GM19193 (cell line): ENCODE measurements around the gene CRB1.

ENCODE experiments used
- POLR2A ChIP-seq: IDR thresholded peaks from 4 replicates; pipeline ENCODE4 v1.6.1; 2011; ENCODE audit not compliant: insufficient read depth, insufficient read length; ENCODE audit errors: extremely low read depth

CRB1 gene

DNA sequence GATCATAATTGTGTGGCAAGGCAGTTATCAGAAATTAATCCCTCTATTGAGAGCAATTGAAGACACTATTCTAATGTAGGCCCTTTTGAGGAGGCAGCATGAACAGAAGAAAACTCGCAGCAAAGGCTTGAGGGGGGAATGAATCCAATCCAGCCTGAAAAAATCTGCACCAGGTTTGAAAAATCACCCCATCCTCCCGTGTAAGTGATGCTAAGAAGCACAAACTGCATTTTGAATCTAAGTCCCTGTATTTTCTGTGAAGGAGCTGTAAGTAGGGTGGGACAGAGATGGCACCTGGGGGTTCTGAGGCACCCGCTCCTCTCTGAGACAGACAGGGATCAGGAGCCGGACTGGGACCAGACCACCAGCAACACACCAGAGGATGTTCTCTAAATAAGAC, at the start of gene CRB1:
CRB1 (plus strand) TSS at position 241 of the 400 bp plus-strand sequence. CDS start 161 bp downstream, outside the sequence.
- TF ChIP-seq POLR2A = no peak

DNA sequence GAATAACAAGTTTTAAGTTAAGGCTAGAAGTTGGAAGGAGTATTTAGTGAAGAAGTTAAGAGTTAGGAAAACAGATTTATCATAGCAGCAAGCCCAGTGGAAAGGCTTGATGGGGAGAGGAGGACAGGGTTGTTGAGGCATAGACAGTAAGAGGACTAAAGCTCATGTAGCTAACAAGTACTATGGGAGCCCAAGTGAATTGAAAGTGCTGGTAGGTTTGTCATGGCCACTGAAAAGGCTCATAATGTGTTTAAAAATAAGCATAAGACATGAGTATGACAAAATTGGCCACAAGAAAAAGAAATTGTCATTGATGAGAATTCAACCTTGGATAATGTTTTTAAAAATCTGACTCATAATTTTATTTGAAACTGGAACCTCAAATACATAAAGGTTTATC, 49.2 kb upstream of the CRB1 start:
- TF ChIP-seq POLR2A = no peak

GRCh38 chr1:197222025-197222685, 45.9 kb upstream of the CRB1 start:
- no peak for TF ChIP-seq POLR2A

GRCh38 chr1:197222780-197223179, 45.3 kb upstream of the CRB1 start:
- no peak for TF ChIP-seq POLR2A

GRCh38 chr1:197224160-197224559, 43.9 kb upstream of the CRB1 start:
- TF ChIP-seq POLR2A = no peak

DNA sequence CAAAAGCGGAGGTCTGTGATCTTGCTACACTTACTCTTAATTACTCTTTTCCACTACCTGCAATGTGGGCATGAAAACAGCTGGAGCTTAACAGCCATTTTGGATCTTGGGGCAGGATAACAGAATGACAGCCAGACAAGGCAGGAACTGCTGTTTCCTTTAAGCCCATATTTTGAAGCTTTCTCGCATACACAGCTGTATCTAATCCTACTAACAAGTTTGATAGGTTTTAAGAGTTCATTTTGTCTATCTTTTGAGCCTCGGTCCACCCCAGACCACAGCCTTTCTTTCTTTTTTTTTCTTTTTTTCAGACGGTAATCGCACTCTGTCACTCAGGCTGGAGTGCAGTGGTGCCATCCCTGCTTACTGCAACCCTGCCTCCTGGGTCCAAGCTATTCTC, 42.4 kb upstream of the CRB1 start:
- no peak for TF ChIP-seq POLR2A

DNA sequence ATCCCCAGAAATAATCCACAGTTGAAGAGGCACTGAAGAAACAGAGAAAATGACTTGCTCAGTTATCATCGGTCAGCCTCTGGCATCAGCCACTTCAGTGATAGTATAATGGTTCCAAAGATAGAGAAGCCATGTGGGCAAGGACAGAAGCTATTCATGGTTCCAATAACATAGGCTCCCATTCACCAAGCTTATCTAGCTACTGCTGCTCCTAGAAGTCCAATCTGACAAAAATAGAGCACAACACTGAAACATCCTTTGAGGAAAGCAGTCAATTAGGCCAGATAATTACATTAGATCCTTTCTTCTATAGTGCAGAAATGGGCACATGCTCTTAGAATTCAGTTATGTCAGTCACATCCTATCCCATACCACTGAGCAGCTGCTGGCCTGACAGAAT, 33.5 kb upstream of the CRB1 start:
- TF ChIP-seq POLR2A = no peak

DNA sequence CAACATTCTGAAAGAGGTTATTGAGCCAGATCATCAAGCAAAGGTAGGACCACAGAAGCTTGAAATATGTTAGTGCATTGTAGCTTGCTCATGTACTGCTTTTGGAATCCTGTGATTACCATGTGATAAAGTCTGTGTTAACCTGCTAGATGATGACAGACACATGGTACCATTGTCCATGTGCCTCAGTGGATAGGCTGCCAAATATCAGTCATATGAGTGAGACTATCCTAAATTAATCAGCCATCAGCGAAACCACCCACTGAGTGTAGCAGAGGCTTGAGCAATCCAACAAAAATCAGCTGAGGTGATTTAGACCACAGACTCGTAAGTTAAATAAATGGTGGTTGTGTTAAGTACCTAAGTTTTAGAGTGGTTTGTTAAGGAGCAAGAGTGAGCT, 32.7 kb upstream of the CRB1 start:
- TF ChIP-seq POLR2A = no peak

GRCh38 chr1:197247465-197247864, 20.6 kb upstream of the CRB1 start:
- no peak for TF ChIP-seq POLR2A

DNA sequence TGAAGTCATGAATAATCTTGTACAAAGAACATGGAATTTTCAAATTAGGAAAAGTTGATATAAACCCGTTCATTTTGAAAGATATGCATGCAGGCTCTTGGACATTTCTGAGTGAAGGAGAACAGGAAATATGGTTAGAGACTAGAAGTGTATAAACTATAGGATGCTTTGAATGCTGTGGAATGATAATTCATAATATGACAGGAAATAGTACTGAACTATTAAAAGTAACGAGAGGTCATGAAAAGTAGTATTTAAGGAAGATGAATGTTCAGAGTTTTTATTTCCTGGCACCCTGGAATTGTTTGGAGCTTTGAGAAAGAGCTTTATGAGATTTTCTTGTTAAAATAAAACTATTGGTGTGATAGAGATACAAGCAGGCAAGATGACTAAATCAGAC, 18.7 kb upstream of the CRB1 start:
- no peak for TF ChIP-seq POLR2A

- TF ChIP-seq POLR2A = no peak
Observed at GRCh38 chr1:197250616-197251015, 17.4 kb upstream of the CRB1 start.

- no peak for TF ChIP-seq POLR2A
Observed at GRCh38 chr1:197252973-197253372, 15.1 kb upstream of the CRB1 start.

DNA sequence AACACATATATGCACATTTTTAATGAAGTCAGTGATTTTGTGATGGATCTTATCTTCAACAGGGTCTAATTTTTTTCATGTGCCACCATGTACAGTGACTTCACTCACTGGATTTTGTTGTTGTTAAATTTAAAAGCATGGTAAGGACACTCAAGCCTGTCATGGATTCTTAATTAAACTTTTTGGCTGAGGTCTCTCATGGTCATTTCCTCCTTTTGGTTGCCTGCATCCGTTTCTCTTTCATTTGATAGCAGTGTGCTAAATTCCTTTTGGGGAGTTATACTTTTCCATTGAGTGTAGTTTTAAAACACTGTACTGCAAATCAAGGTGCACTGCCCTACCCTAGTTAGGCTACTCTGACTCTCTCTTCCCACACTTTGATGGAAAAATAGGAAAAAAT, 13.2 kb upstream of the CRB1 start:
- no peak for TF ChIP-seq POLR2A

DNA sequence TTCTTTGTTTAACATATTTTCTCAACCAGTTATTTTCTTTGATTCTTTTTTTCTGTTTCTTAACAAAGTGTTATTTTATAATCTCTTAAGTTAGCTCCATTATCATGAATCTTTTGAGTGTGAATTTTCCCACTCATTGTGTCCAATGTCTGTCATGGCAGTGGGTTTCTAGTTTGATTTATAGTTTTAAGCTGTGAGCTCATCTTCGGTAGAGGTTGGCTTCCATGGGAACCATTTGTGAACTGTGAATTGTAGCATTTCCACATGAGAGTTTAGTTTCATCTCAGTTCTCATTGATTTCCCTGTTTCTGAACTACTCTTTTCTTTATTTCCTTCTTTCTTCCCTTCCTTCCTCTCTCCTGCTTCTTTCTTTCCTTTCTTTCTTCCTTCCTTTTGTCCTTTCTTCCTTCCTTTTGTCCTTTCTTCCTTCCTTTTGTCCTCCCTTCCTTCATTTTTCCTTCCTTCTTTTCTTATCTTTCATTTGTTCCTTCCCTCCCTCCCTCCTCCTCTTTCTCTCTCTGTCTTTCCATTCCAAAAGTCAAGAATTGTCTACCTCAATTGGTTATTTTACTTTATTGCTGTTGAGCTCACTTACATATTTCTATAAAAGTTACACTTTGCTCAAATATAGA, 3.0 kb upstream of the CRB1 start:
- no peak for TF ChIP-seq POLR2A

GRCh38 chr1:197269053-197269452, 1.0 kb downstream of the CRB1 start:
- TF ChIP-seq POLR2A = no peak

DNA sequence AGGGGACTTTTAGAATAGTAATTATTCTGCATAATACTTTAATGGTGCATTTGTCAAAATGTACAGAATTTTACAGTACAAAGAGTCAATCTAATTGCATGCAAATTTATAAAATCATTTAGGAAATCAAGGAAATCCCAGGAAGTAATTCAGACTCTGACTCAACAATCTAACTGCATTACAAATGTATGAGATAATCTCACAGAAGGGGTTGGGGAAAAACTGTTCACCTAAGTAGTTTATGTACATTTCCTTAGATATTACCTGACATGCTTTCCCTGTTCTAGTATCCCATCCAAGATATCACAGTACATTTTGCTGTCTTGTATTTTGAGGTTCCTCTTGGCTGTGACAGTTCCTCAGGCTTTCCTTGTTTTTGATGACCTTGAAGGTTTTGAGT, 4.7 kb downstream of the CRB1 start:
- TF ChIP-seq POLR2A = no peak
